ENCODE data around the gene ELAC2. TPM values are rescaled to one million over a fixed set of nuclear protein-coding genes. Genes with fewer than 3 reads are reported as not detected.

The ELAC2 gene
- polyA plus RNA-seq, 1 donor (not counting 4 experiments of a cell fraction or from before 2014, with no cell fraction given), result 78.7 TPM

DNA sequence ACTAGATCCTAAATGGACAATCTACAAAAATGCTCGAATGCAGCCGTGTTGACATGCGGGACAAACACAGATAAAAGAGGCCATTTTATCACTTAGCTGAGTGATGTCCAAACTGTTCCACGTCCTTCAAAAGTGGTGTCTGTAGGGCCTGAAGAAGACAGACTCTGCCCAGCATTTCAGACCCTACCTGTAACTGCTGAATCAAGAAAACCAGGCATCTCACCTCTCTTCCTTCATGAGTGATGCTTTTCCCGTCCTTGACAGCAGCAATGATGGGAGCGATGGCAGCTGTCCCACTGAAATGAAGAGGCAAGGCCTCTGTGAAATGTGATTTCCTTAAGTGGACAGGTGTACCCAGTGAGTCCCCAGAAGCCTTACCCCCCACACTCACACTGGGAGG, 12.3 kb downstream of the ELAC2 start:
- H3K27me3 ChIP-seq (ENCODE audit: control insufficient read depth, extremely low read depth, insufficient read depth, low read length), result no peaks in the 10 kb centered on the region
- peaks cover 31 to 49% of the 10 kb centered on the region in 2 experiments for H3K36me3 ChIP-seq (ENCODE audit: control insufficient read depth in 2 of 2, extremely low read depth in 1 of 2, insufficient read depth in 2 of 2, low read length in 2 of 2)
- no peak overlapping the region for H3K4me2 ChIP-seq (ENCODE audit: control insufficient read depth, extremely low read depth, insufficient read depth, low read depth, low read length)
- TF ChIP-seq, protein P1, sequence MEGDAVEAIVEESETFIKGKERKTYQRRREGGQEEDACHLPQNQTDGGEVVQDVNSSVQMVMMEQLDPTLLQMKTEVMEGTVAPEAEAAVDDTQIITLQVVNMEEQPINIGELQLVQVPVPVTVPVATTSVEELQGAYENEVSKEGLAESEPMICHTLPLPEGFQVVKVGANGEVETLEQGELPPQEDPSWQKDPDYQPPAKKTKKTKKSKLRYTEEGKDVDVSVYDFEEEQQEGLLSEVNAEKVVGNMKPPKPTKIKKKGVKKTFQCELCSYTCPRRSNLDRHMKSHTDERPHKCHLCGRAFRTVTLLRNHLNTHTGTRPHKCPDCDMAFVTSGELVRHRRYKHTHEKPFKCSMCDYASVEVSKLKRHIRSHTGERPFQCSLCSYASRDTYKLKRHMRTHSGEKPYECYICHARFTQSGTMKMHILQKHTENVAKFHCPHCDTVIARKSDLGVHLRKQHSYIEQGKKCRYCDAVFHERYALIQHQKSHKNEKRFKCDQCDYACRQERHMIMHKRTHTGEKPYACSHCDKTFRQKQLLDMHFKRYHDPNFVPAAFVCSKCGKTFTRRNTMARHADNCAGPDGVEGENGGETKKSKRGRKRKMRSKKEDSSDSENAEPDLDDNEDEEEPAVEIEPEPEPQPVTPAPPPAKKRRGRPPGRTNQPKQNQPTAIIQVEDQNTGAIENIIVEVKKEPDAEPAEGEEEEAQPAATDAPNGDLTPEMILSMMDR (optimal IDR thresholded peaks at IDR 0.05 in 1 of 3, IDR thresholded peaks at IDR 0.05 in 1 of 3, conservative IDR thresholded peaks at IDR 0.05 in 1 of 3; ENCODE audit: extremely low read depth in 1 of 3, insufficient read depth in 2 of 3, low read length in 3 of 3), result no peak
- no peak for TF ChIP-seq EZH2 (IDR thresholded peaks at IDR 0.05; ENCODE audit: low read length)
- no peak overlapping the region for H3K27ac ChIP-seq (ENCODE audit: control insufficient read depth, insufficient read depth, low read length)
- peaks cover 6% of the 10 kb centered on the region for H3K79me2 ChIP-seq (ENCODE audit: control insufficient read depth, insufficient read depth, low read length)
- DNase-seq (ENCODE audit: low read depth, low spot score), result no peak
- H3K4me3 ChIP-seq (ENCODE audit: control insufficient read depth in 2 of 3, extremely low read depth in 1 of 3, insufficient read depth in 2 of 3, low read depth in 1 of 3, low read length in 3 of 3), result no peak overlapping the region
- no peaks in the 10 kb centered on the region for H3K4me1 ChIP-seq (ENCODE audit: control insufficient read depth, extremely low read depth, insufficient read depth, low read length)
- no peaks in the 10 kb centered on the region for H3K9me1 ChIP-seq (ENCODE audit: control insufficient read depth, extremely low read depth, insufficient read depth, low read length)
- H2AFZ ChIP-seq (ENCODE audit: control insufficient read depth, low read length), result no peak overlapping the region
- no peaks in the 10 kb centered on the region for H4K20me1 ChIP-seq (ENCODE audit: control insufficient read depth, extremely low read depth, insufficient read depth, low read length)
- H3K9me3 ChIP-seq (ENCODE audit: control insufficient read depth, low read depth, low read length), result no peaks in the 10 kb centered on the region
- no peak for FAIRE-seq
- H3K9ac ChIP-seq (ENCODE audit: control insufficient read depth, extremely low read depth, insufficient read depth, low read length), result no peak overlapping the region
- dilution Hi-C loops (cut with MboI; ENCODE audit: extremely low pct_ligation_motif_present, low sequenced_read_pairs), result no loop called here

- Histone ChIP-seq H3K27ac (ENCODE audit: control insufficient read depth, insufficient read depth, low read length) (no peak overlapping the region), H4K20me1 (ENCODE audit: control insufficient read depth, extremely low read depth, insufficient read depth, low read length) (no peaks in the 10 kb centered on the region), H3K79me2 (ENCODE audit: control insufficient read depth, insufficient read depth, low read length) (peaks cover 6% of the 10 kb centered on the region), H2AFZ (ENCODE audit: control insufficient read depth, low read length) (no peak overlapping the region), H3K4me3 (ENCODE audit: control insufficient read depth in 2 of 3, extremely low read depth in 1 of 3, insufficient read depth in 2 of 3, low read depth in 1 of 3, low read length in 3 of 3) (no peak overlapping the region), H3K4me2 (ENCODE audit: control insufficient read depth, extremely low read depth, insufficient read depth, low read depth, low read length) (no peak overlapping the region), H3K36me3 (ENCODE audit: control insufficient read depth in 2 of 2, extremely low read depth in 1 of 2, insufficient read depth in 2 of 2, low read length in 2 of 2) (peaks cover 36 to 53% of the 10 kb centered on the region in 2 experiments), H3K9me1 (ENCODE audit: control insufficient read depth, extremely low read depth, insufficient read depth, low read length) (no peaks in the 10 kb centered on the region), H3K9ac (ENCODE audit: control insufficient read depth, extremely low read depth, insufficient read depth, low read length) (no peak overlapping the region), H3K27me3 (ENCODE audit: control insufficient read depth, extremely low read depth, insufficient read depth, low read length) (no peaks in the 10 kb centered on the region), H3K9me3 (ENCODE audit: control insufficient read depth, low read depth, low read length) (no peaks in the 10 kb centered on the region), H3K4me1 (ENCODE audit: control insufficient read depth, extremely low read depth, insufficient read depth, low read length) (no peaks in the 10 kb centered on the region)
- DNase-seq (ENCODE audit: low read depth, low spot score), result no peak
- no peak for FAIRE-seq
- no peak for TF ChIP-seq EZH2 (IDR thresholded peaks at IDR 0.05; ENCODE audit: low read length)
- TF ChIP-seq, protein P1 (optimal IDR thresholded peaks at IDR 0.05 in 1 of 3, IDR thresholded peaks at IDR 0.05 in 1 of 3, conservative IDR thresholded peaks at IDR 0.05 in 1 of 3; ENCODE audit: extremely low read depth in 1 of 3, insufficient read depth in 2 of 3, low read length in 3 of 3), result no peak
- dilution Hi-C loops (cut with MboI; ENCODE audit: extremely low pct_ligation_motif_present, low sequenced_read_pairs), result no loop called here
These were observed 13.5 kb downstream of the ELAC2 start for GRCh38 chr17:13004336-13004735.
